ENCODE data around the gene KCNAB3. TPM values are rescaled to one million over a fixed set of nuclear protein-coding genes. Genes with fewer than 3 reads are reported as not detected.

KCNAB3 gene
- total and polyA plus RNA-seq, 9 of the 15 experiments (the other 6 are each of a cell fraction or from before 2014, with no cell fraction given), result 0.03 to 2.5 (median 1.1) TPM

DNA sequence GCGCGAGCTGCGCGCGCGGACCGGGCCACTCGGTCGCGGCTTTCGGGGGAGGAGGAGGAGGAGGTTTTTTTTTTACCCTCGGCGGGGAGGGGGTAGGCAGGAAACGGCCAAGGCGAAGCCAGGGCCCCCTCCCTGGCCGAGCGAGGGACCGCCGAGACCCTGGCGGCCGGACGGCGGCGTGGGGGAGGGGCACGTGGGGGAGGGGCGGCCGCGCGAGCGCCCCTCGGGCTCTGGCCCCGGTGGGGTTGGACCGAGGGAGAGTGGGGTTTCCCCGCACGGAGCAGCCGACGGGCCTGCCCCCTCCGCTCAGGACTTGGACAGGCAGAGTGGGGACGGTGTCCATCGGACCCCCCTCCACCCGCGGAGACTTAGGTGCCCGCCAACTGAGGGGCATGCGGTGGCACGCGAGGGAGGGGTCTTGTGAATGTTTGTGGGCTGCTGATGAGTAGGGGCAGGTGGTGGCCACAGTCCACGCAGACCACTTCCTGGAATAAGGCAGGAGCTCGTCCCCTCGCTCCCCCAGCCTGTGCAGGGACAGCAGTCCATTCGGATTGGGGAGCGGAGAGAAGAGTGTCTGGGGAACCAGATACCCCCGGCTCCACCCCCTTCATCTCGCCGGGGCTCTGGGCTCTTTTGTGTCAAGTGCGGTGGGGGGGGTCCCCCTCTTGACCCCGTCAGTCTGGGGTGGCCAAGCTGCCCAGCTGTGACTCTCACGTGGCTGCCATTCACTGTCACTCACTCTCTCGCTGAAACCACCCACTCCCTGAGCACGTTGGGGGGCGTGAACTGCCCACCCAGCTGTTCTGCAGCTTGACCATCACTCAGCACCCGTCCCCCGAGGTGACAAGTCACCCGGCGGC lies 44.1 kb downstream of the KCNAB3 start (continued):
- TF ChIP-seq, protein P1, sequence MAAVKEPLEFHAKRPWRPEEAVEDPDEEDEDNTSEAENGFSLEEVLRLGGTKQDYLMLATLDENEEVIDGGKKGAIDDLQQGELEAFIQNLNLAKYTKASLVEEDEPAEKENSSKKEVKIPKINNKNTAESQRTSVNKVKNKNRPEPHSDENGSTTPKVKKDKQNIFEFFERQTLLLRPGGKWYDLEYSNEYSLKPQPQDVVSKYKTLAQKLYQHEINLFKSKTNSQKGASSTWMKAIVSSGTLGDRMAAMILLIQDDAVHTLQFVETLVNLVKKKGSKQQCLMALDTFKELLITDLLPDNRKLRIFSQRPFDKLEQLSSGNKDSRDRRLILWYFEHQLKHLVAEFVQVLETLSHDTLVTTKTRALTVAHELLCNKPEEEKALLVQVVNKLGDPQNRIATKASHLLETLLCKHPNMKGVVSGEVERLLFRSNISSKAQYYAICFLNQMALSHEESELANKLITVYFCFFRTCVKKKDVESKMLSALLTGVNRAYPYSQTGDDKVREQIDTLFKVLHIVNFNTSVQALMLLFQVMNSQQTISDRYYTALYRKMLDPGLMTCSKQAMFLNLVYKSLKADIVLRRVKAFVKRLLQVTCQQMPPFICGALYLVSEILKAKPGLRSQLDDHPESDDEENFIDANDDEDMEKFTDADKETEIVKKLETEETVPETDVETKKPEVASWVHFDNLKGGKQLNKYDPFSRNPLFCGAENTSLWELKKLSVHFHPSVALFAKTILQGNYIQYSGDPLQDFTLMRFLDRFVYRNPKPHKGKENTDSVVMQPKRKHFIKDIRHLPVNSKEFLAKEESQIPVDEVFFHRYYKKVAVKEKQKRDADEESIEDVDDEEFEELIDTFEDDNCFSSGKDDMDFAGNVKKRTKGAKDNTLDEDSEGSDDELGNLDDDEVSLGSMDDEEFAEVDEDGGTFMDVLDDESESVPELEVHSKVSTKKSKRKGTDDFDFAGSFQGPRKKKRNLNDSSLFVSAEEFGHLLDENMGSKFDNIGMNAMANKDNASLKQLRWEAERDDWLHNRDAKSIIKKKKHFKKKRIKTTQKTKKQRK (IDR thresholded peaks at IDR 0.05; ENCODE audit: borderline replicate concordance, low read depth, low read length), result no peak
- TF ChIP-seq EGR1 (conservative IDR thresholded peaks at IDR 0.05), result peak; percentile 53; the same call in 1 of the 2 replicates
- TF ChIP-seq DDX20 (tag; IDR thresholded peaks at IDR 0.05; ENCODE audit: low read depth), result no peak
- no peak for TF ChIP-seq PHB2 (IDR thresholded peaks at IDR 0.05; ENCODE audit: low read depth)
- peak; percentile 31; the same call in 1 of the 2 replicates for TF ChIP-seq EP400 (IDR thresholded peaks at IDR 0.05)
- peak; percentile 50; the same call in 1 of the 2 replicates for TF ChIP-seq PHF8 (IDR thresholded peaks at IDR 0.05; ENCODE audit: borderline replicate concordance, low read length)
- TF ChIP-seq SIN3A (IDR thresholded peaks at IDR 0.05; ENCODE audit: borderline replicate concordance in 2 of 2, control insufficient read depth in 1 of 2, low read depth in 2 of 2, low read length in 2 of 2), result peak; percentile 88 to 96; a peak in 3 of 4 replicates
- peak; percentile 34; the same call in 1 of the 2 replicates for TF ChIP-seq FOSL1 (tag; conservative IDR thresholded peaks at IDR 0.05)
- TF ChIP-seq, protein P2, sequence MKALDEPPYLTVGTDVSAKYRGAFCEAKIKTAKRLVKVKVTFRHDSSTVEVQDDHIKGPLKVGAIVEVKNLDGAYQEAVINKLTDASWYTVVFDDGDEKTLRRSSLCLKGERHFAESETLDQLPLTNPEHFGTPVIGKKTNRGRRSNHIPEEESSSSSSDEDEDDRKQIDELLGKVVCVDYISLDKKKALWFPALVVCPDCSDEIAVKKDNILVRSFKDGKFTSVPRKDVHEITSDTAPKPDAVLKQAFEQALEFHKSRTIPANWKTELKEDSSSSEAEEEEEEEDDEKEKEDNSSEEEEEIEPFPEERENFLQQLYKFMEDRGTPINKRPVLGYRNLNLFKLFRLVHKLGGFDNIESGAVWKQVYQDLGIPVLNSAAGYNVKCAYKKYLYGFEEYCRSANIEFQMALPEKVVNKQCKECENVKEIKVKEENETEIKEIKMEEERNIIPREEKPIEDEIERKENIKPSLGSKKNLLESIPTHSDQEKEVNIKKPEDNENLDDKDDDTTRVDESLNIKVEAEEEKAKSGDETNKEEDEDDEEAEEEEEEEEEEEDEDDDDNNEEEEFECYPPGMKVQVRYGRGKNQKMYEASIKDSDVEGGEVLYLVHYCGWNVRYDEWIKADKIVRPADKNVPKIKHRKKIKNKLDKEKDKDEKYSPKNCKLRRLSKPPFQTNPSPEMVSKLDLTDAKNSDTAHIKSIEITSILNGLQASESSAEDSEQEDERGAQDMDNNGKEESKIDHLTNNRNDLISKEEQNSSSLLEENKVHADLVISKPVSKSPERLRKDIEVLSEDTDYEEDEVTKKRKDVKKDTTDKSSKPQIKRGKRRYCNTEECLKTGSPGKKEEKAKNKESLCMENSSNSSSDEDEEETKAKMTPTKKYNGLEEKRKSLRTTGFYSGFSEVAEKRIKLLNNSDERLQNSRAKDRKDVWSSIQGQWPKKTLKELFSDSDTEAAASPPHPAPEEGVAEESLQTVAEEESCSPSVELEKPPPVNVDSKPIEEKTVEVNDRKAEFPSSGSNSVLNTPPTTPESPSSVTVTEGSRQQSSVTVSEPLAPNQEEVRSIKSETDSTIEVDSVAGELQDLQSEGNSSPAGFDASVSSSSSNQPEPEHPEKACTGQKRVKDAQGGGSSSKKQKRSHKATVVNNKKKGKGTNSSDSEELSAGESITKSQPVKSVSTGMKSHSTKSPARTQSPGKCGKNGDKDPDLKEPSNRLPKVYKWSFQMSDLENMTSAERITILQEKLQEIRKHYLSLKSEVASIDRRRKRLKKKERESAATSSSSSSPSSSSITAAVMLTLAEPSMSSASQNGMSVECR (CRISPR knock-in tag; IDR thresholded peaks at IDR 0.05), result peak; percentile 74
- TF ChIP-seq, protein P3, sequence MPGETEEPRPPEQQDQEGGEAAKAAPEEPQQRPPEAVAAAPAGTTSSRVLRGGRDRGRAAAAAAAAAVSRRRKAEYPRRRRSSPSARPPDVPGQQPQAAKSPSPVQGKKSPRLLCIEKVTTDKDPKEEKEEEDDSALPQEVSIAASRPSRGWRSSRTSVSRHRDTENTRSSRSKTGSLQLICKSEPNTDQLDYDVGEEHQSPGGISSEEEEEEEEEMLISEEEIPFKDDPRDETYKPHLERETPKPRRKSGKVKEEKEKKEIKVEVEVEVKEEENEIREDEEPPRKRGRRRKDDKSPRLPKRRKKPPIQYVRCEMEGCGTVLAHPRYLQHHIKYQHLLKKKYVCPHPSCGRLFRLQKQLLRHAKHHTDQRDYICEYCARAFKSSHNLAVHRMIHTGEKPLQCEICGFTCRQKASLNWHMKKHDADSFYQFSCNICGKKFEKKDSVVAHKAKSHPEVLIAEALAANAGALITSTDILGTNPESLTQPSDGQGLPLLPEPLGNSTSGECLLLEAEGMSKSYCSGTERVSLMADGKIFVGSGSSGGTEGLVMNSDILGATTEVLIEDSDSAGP (CRISPR knock-in tag; IDR thresholded peaks at IDR 0.05), result no peak
- no peak for TF ChIP-seq SIRT6 (IDR thresholded peaks at IDR 0.05; ENCODE audit: low read depth, low read length)
- TF ChIP-seq ZNF75A (CRISPR knock-in tag; IDR thresholded peaks at IDR 0.05), result no peak
- TF ChIP-seq BCOR (IDR thresholded peaks at IDR 0.05), result no peak
- no peak for TF ChIP-seq RFX5 (IDR thresholded peaks at IDR 0.05; ENCODE audit: low read depth, low read length)
- peak; percentile 32; the same call in 1 of the 2 replicates for TF ChIP-seq SAFB (IDR thresholded peaks at IDR 0.05; ENCODE audit: borderline replicate concordance, low read depth, low read length)
- TF ChIP-seq ZBTB7A (IDR thresholded peaks at IDR 0.05; ENCODE audit: borderline replicate concordance, control insufficient read depth, low read depth, low read length), result peak; percentile 90

Measured in K562 (cell line).